Left lung (tissue), 10 donors: Measurements from ENCODE around the gene PIM3. TPM values are rescaled to one million over a fixed set of nuclear protein-coding genes. Genes with fewer than 3 reads are reported as not detected.

Experiments used
- ATAC-seq: fragments of 200-7000 bp; cut with Tn5 transposase; one replicate; pipeline ENCODE4 v1.9.1; 2020; ENCODE audit warnings: moderate library complexity
- DNase-seq, 4 donors: peaks; one replicate each; pipeline ENCODE4 v3.0.0-alpha.2; 2013 to 2020
- H3K27ac ChIP-seq, 2 donors: fragments of 200-600 bp; sonication (generic) in 1 of 2; one replicate each; pipeline versions ENCODE4 v1.5.0 to v1.8.0; 2020 to 2021
- H3K27me3 ChIP-seq, 2 donors: fragments of 200-600 bp; sonication (generic) in 1 of 2; one replicate each; pipeline versions ENCODE4 v1.5.0 to v1.8.0; 2020 to 2021
- H3K36me3 ChIP-seq, 2 donors: fragments of 200-600 bp; sonication (generic) in 1 of 2; one replicate each; pipeline versions ENCODE4 v1.5.0 to v1.8.0; 2020 to 2021
- H3K4me1 ChIP-seq, 2 donors: fragments of 200-600 bp; one replicate each; pipeline ENCODE4 v1.8.0; 2021
- H3K4me3 ChIP-seq, 2 donors: fragments of 200-600 bp; sonication (generic) in 1 of 2; one replicate each; pipeline versions ENCODE4 v1.5.0 to v1.8.0; 2020 to 2021; ENCODE audit warnings: mild to moderate bottlenecking in 1 of 2
- H3K9me3 ChIP-seq, 2 donors: fragments of 200-600 bp; sonication (generic) in 1 of 2; one replicate each; pipeline versions ENCODE4 v1.5.0 to v1.8.0; 2020 to 2021
- intact Hi-C, 2 donors: fragments of 100-400 bp; cut with DNase I; formaldehyde crosslinking; loops; one replicate each; pipeline versions ENCODE4 v1.11.2 to v1.14.2; 2022
- microRNA-seq, 2 donors: library from miRNA; unstranded; fragments of <30 nt; microRNA quantifications; one replicate each; pipeline ENCODE4, GENCODE V29; 2019
- polyA plus RNA-seq, 6 donors: library from polyadenylated mRNA; unstranded; fragments of 120-200 nt; gene quantifications; one replicate each; pipeline ENCODE4 v1.2.1, GENCODE V29; 2013; ENCODE audit not compliant: insufficient read length in 6 of 6
- total RNA-seq, 2 donors: library from RNA; stranded (reverse); fragmentation: NEBNext Ultra II Directional; extraction: Animal tissue kit (Norgen Biotek cat#: 25700); gene quantifications; one replicate each; pipeline ENCODE4 v1.2.1, GENCODE V29; 2021
- TF ChIP-seq, protein P1 (sequence below), 2 donors: fragments of 200-600 bp; sonication (generic) in 1 of 2; IDR thresholded peaks; one replicate each; pipeline versions ENCODE4 v1.5.0 to v1.8.0; 2021; ENCODE audit warnings: antibody characterized with exemption in 2 of 2
- donor health status: DM: no; HTN: yes; CAD: no.
- donor health status: DM: no; HTN: no; CAD: no.

The PIM3 gene
- total and polyA plus RNA-seq, 8 donors = 21.3 to 129 (median 32.1) TPM

DNA sequence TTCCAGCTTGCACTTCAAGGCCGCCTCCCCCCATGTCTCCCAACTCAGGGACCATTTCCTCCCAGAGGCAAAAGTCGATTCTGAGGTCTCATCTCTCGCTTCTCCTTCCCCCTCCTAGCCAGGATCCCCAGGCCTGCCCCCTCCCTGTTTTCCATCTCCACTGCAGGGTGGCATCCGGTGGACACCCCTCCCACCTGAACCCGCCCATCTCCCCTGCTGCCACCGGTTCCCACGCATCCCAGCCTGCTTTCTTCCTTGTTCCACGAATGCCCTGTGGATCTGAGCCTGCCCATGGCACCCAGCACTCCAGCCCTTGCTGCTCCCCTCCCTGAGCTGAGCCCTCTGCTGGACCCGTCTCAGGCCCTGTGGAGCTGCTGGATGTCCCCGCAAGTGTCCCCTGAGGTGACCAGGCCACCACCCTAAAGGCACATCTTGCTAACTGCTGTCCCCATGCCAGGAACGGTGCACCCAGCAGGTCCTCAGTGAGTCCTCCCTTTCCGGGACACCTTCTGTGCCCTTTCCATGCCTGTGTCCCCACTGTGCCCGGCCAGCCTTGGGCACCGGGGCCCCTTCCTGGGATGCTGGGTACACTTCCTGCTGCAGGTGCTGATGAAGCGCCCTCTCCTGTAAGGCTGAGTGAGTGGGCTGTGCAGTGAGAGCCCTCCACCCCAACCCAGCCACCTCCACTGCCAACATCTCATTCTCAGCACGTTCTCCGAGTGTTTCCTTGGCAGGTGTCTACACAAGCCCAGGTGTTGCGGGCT is 51.1 kb downstream of the PIM3 start:
- H3K9me3 ChIP-seq = no peaks in the 10 kb centered on the region
- H3K36me3 ChIP-seq = no peaks in the 10 kb centered on the region
- intact Hi-C loops = no loop called here
- TF ChIP-seq, protein P1, sequence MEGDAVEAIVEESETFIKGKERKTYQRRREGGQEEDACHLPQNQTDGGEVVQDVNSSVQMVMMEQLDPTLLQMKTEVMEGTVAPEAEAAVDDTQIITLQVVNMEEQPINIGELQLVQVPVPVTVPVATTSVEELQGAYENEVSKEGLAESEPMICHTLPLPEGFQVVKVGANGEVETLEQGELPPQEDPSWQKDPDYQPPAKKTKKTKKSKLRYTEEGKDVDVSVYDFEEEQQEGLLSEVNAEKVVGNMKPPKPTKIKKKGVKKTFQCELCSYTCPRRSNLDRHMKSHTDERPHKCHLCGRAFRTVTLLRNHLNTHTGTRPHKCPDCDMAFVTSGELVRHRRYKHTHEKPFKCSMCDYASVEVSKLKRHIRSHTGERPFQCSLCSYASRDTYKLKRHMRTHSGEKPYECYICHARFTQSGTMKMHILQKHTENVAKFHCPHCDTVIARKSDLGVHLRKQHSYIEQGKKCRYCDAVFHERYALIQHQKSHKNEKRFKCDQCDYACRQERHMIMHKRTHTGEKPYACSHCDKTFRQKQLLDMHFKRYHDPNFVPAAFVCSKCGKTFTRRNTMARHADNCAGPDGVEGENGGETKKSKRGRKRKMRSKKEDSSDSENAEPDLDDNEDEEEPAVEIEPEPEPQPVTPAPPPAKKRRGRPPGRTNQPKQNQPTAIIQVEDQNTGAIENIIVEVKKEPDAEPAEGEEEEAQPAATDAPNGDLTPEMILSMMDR (IDR thresholded peaks at IDR 0.05) = no peak
- no peak overlapping the region for H3K27ac ChIP-seq
- ATAC-seq = peak; percentile 63
- DNase-seq = peak in 3 of 4 donors; percentile 29 to 68 (median 62)
- H3K27me3 ChIP-seq = peaks cover 49 to 75% of the 10 kb centered on the region in 2 donors
- no peak overlapping the region for H3K4me3 ChIP-seq
- H3K4me1 ChIP-seq = peaks cover 5 to 14% of the 10 kb centered on the region in 2 donors

DNA sequence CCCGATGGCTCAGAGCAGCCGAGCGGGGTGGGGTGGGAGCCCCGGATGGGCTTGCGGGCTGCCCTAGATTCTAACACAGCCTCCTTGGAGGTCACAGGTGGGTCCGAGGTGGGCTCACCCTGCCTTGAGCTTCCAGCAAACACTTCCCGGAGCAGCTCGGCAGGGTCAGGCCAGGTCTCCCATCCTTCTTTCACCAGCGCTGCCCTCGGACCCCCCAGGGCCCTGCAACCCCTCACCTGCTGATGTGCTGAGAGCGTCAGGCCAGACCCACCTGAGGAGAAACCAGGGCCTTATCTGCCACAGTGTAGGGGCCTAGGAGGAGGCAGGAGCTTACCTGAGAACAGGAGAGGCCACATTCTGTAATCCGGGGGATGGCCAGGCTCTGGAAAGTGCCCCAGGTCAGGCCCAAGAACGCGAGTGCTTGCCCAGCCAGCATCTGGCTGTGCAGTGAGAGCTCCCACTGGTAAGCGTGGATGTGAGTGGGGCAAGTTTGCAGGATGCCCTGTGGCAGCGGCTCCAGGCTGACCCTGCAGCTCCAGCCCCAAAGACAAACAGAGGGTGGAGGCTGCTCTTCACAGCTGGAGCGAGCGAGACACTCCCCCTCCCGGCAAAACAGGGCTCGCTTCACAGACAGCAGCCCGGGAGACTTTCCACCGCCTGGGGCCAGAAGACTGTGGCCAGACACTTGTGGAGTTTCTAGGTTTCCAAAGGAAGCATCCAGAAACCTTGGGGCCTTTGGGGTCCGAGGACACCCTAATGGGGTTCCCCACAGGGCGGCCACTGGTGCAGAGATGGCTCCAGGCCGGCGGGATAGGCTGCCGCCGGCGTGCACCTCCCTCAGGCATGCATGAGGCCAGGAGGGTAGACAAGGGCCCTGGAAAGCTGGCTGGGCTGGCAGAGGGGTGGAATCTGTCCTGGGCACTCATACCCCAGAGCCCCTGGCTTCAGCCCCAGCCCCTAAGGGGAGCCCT is 51.9 kb downstream of the PIM3 start, which contains the start of gene IL17REL:
Gene IL17REL, minus strand, starts transcription at position 555 of the 971 bp plus-strand sequence. Its CDS starts 119 bp downstream, at position 436.
- TF ChIP-seq, protein P1 (IDR thresholded peaks at IDR 0.05) = no peak
- peaks cover 52 to 84% of the 10 kb centered on the region in 2 donors for H3K27me3 ChIP-seq
- H3K9me3 ChIP-seq = no peaks in the 10 kb centered on the region
- H3K27ac ChIP-seq = no peak within 1 kb of the TSS
- DNase-seq (peak in 1 of 4 donors; percentile 72), ATAC-seq (peak; percentile 32)
- peaks cover 5 to 14% of the 10 kb centered on the region in 2 donors for H3K4me1 ChIP-seq
- no peak within 1 kb of the TSS for H3K4me3 ChIP-seq
- intact Hi-C loops = no loop called here
- H3K36me3 ChIP-seq = no peaks in the 10 kb centered on the region

Small RNAs within 50 kb of the gene (microRNA-seq; reads per million reads assigned to microRNA genes)
- gene MIR6821 = 1.7 to 1.9 reads per million in 2 donors

Other genes with a start within 250 kb of the PIM3 start
- gene BRD1, start 132.9 kb upstream of the PIM3 start, total RNA-seq = 10 to 100 TPM; 27.4 to 32.4 TPM
- 10 to 100 TPM; 34.9 to 50.3 (median 39.4) TPM for gene BRD1, start 132.9 kb upstream of the PIM3 start, polyA plus RNA-seq
- gene ZBED4, start 106.9 kb upstream of the PIM3 start, total RNA-seq = 10 to 100 TPM; 12.8 to 13.8 TPM
- gene ZBED4, start 106.9 kb upstream of the PIM3 start, polyA plus RNA-seq = 10 to 100 TPM; 14.5 to 19.8 (median 16.3) TPM
- 10 to 100 TPM; 29.4 to 35.2 TPM for gene ALG12, start 42.3 kb upstream of the PIM3 start, total RNA-seq
- 10 to 100 TPM; 16.4 to 32.6 (median 23.7) TPM for gene ALG12, start 42.3 kb upstream of the PIM3 start, polyA plus RNA-seq
- gene CRELD2, start 42.1 kb upstream of the PIM3 start, total RNA-seq = 10 to 100 TPM; 59.7 to 79.7 TPM
- gene CRELD2, start 42.1 kb upstream of the PIM3 start, polyA plus RNA-seq = 10 to 100 TPM; 28.5 to 43.1 (median 31.7) TPM
- not detected for gene IL17REL, start 52.0 kb downstream of the PIM3 start, total RNA-seq
- gene IL17REL, start 52.0 kb downstream of the PIM3 start, polyA plus RNA-seq = under 1 TPM in 5 of 6 donors, not detected in 1; 0.06 to 0.17 (median 0.07) TPM
- gene TTLL8, start 97.5 kb downstream of the PIM3 start, total RNA-seq = not detected
- not detected for gene TTLL8, start 97.5 kb downstream of the PIM3 start, polyA plus RNA-seq
- 1 to 10 TPM in 1 of 2 donors, under 1 TPM in 1; 0.39 to 2.9 TPM for gene MLC1, start 124.7 kb downstream of the PIM3 start, total RNA-seq
- gene MLC1, start 124.7 kb downstream of the PIM3 start, polyA plus RNA-seq = 1 to 10 TPM; 1.5 to 3.0 (median 2.1) TPM
- 1 to 10 TPM in 1 of 2 donors, under 1 TPM in 1; 0.37 to 1.7 TPM for gene MOV10L1, start 129.2 kb downstream of the PIM3 start, total RNA-seq
- 1 to 10 TPM; 1.7 to 4.7 (median 2.7) TPM for gene MOV10L1, start 129.2 kb downstream of the PIM3 start, polyA plus RNA-seq
- 1 to 10 TPM; 2.1 to 4.6 TPM for gene PANX2, start 210.0 kb downstream of the PIM3 start, total RNA-seq
- under 1 TPM; 0.51 to 0.84 (median 0.61) TPM for gene PANX2, start 210.0 kb downstream of the PIM3 start, polyA plus RNA-seq
- gene TRABD, start 225.1 kb downstream of the PIM3 start, total RNA-seq = 10 to 100 TPM; 37.5 to 54.2 TPM
- gene TRABD, start 225.1 kb downstream of the PIM3 start, polyA plus RNA-seq = 10 to 100 TPM; 16.0 to 29.1 (median 22.1) TPM
- 10 to 100 TPM; 19.5 to 22.0 TPM for gene SELENOO, start 240.2 kb downstream of the PIM3 start, total RNA-seq
- gene SELENOO, start 240.2 kb downstream of the PIM3 start, polyA plus RNA-seq = 10 to 100 TPM; 18.5 to 28.9 (median 21.8) TPM